Subcutaneous adipose tissue (tissue), 4 donors: ENCODE results near the gene ZCCHC14. TPM values are rescaled to one million over a fixed set of nuclear protein-coding genes. Genes with fewer than 3 reads are reported as not detected.

Source experiments
- total RNA-seq, 4 donors: library from RNA; depleted of rRNA; stranded (reverse); fragments of >200 nt; gene quantifications; one replicate each; pipeline ENCODE4 v1.1.0, GENCODE V29; 2016
- TF ChIP-seq, protein P1 (sequence below): fragments of 450-650 bp; IDR thresholded peaks from one replicate; pipeline ENCODE4 v1.5.1; 2016; ENCODE audit warnings: low read depth, mild to moderate bottlenecking, control low read depth, antibody characterized with exemption, moderate library complexity

Gene ZCCHC14
- total RNA-seq, 4 donors from 2014 or later = 15.6 to 21.1 (median 18.3) TPM

DNA sequence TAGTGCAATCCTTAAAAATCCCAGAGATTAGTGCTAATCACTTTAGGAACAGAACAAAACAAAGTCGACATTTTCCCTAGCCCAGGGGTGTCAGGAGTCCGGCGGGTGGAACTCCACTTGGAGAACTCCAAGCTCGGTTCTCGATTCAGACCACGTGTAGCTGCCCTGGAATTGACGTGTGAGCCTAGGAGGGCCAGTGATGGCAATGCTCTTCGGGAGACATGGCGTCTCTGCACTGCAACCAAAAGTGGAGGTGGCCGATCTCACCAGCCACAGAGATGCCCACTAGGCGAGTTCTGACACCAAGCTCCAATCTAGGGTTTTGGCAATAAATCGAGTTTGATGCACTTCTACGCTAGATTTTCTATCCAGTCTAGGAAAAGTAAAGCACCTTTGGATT is 83.0 kb downstream of the ZCCHC14 start:
- TF ChIP-seq, protein P1, sequence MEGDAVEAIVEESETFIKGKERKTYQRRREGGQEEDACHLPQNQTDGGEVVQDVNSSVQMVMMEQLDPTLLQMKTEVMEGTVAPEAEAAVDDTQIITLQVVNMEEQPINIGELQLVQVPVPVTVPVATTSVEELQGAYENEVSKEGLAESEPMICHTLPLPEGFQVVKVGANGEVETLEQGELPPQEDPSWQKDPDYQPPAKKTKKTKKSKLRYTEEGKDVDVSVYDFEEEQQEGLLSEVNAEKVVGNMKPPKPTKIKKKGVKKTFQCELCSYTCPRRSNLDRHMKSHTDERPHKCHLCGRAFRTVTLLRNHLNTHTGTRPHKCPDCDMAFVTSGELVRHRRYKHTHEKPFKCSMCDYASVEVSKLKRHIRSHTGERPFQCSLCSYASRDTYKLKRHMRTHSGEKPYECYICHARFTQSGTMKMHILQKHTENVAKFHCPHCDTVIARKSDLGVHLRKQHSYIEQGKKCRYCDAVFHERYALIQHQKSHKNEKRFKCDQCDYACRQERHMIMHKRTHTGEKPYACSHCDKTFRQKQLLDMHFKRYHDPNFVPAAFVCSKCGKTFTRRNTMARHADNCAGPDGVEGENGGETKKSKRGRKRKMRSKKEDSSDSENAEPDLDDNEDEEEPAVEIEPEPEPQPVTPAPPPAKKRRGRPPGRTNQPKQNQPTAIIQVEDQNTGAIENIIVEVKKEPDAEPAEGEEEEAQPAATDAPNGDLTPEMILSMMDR = no peak

- TF ChIP-seq, protein P1 = no peak
Measured at GRCh38 chr16:87409153-87409552, 83.7 kb downstream of the ZCCHC14 start.

- TF ChIP-seq, protein P1 = no peak
Measured at GRCh38 chr16:87407511-87408112, 85.2 kb downstream of the ZCCHC14 start.

DNA sequence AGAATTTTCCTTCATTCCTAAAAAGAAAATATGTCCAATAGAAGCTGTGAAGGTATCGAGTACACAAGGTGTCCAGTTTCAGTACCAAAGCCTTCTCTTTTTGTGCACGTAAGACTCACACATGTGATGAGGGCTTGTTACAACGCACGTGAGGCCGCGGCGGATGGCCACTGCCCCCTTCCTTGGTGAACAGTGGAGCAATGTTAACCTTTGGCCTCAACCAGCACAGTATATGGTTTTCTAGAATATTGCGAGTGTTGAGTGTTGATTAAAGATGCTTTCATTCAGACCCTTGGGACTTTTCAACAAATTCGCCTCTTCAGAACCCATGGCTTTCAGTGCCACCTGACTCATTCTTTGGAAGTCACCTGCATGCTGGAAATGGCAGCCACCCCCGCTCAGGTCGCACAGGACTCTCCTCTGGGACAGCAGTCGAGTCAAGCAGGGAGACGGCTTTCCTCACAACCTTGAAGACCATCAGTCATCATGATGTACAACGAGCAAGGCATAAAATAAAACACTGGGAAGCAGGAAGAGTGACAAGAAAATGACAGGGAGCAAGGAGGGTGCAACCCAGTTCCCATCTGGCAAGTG is 86.2 kb downstream of the ZCCHC14 start:
- TF ChIP-seq, protein P1 = no peak

- TF ChIP-seq, protein P1 = no peak
Measured at GRCh38 chr16:87404764-87405625, 87.8 kb downstream of the ZCCHC14 start.

- TF ChIP-seq, protein P1 = no peak
Measured at GRCh38 chr16:87395181-87395842, 97.5 kb downstream of the ZCCHC14 start.

DNA sequence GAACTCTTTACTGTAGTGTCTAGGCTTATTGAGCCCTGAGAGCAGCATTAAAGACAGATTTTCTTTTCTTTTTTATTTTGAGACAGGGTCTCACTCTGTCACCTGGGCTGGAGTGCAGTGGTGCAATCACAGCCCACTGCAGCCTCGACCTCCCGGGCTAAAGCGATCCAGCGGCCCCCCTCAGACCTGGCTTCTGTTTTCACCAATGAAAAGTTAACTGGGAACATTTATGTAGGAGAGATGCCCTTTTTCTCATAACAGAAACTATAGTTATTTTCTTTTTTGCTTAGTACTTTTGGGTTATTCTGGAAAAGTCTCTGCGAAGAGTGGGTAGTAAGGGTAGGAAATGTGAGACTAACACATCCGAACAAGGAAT is 99.2 kb downstream of the ZCCHC14 start:
- TF ChIP-seq, protein P1 = no peak
